ENCODE measurements around the gene PKIB. TPM values are rescaled to one million over a fixed set of nuclear protein-coding genes. Genes with fewer than 3 reads are reported as not detected.

The PKIB gene
- total and polyA plus RNA-seq, 8 donors = 1.2 to 2.7 (median 2.2) TPM

- intact Hi-C loops (cut with DNase I) = no loop called here
- H3K4me1 ChIP-seq = no peaks in the 10 kb centered on the region
- no peak overlapping the region for H3K4me3 ChIP-seq
- no peaks in the 10 kb centered on the region for H3K9me3 ChIP-seq
- no peak overlapping the region for H3K27ac ChIP-seq
- DNase-seq (no peak), ATAC-seq (no peak)
- no peaks in the 10 kb centered on the region for H3K36me3 ChIP-seq
- no peaks in the 10 kb centered on the region for H3K27me3 ChIP-seq
- TF ChIP-seq, protein P1, sequence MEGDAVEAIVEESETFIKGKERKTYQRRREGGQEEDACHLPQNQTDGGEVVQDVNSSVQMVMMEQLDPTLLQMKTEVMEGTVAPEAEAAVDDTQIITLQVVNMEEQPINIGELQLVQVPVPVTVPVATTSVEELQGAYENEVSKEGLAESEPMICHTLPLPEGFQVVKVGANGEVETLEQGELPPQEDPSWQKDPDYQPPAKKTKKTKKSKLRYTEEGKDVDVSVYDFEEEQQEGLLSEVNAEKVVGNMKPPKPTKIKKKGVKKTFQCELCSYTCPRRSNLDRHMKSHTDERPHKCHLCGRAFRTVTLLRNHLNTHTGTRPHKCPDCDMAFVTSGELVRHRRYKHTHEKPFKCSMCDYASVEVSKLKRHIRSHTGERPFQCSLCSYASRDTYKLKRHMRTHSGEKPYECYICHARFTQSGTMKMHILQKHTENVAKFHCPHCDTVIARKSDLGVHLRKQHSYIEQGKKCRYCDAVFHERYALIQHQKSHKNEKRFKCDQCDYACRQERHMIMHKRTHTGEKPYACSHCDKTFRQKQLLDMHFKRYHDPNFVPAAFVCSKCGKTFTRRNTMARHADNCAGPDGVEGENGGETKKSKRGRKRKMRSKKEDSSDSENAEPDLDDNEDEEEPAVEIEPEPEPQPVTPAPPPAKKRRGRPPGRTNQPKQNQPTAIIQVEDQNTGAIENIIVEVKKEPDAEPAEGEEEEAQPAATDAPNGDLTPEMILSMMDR (IDR thresholded peaks at IDR 0.05) = no peak
Observed at GRCh38 chr6:122654012-122654411, 43.8 kb downstream of the PKIB start.

DNA sequence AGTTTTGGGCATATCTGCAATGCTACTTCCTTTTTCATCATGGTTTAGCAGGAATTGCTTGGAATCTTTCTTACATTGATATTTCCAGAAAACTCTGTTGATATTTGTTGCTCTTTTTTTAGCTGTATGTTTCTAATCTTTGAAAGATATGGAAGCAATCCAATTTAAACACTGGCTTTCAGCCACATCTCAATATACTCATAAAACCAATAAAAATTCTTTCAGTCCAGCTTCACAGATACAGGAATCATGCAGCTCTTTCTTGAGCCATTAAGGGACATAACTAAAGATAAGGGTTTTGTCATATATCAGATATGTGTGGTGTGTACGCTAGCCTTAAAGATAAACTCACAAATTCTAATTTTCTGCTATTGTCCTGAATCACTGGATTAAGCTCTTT lies 47.4 kb downstream of the PKIB start:
- ATAC-seq (no peak), DNase-seq (peak in 2 of 4 donors; percentile 13 to 23)
- no peaks in the 10 kb centered on the region for H3K27me3 ChIP-seq
- H3K4me3 ChIP-seq = no peak overlapping the region
- H3K9me3 ChIP-seq = no peaks in the 10 kb centered on the region
- TF ChIP-seq, protein P1 (IDR thresholded peaks at IDR 0.05) = no peak
- no peaks in the 10 kb centered on the region for H3K36me3 ChIP-seq
- H3K27ac ChIP-seq = no peak overlapping the region
- intact Hi-C loops (cut with DNase I) = no loop called here
- H3K4me1 ChIP-seq = no peaks in the 10 kb centered on the region

DNA sequence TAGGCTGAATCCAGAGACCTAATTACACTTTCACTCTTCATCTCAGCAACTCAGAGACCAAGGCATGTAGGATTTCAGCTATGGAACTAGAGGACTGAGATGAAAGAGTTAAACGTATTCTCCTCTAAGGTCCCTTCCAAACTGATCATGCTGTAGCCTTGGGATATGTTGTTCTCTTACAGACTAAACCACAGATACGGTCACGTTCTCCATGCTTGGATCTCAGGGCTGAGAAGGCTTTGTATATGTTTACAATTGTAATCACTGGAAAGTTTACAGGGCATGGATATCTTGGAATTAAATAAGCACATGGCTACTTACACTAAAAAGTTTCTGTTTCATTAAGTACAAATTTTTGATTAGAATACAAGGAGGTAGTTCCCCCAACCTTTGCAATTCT lies 50.1 kb downstream of the PKIB start:
- Histone ChIP-seq H3K36me3 (no peaks in the 10 kb centered on the region), H3K9me3 (no peaks in the 10 kb centered on the region), H3K27me3 (no peaks in the 10 kb centered on the region), H3K4me3 (no peak overlapping the region), H3K27ac (no peak overlapping the region), H3K4me1 (no peaks in the 10 kb centered on the region)
- ATAC-seq (no peak), DNase-seq (no peak)
- intact Hi-C loops (cut with DNase I) = no loop called here
- TF ChIP-seq, protein P1 (IDR thresholded peaks at IDR 0.05) = no peak

DNA sequence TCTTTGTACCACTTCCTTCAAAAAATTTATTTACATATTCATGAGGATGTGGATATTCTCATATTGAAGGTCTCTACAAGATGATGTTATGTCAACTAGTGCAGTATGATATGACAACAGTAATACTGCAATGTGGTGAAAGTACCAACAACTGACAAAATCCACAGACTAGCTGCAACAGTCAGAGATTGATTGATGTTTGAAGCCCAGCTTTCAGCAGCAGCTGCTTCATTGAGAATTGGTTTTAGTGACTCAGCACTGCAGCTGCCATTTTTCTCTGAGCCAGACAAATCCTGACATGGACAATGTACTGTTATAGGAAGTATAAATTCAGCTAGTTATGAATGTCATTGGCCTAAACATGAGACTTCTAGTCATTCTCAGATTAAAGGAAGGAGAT lies 53.8 kb downstream of the PKIB start:
- H3K36me3 ChIP-seq = no peaks in the 10 kb centered on the region
- TF ChIP-seq, protein P1 (IDR thresholded peaks at IDR 0.05) = no peak
- no peak for ATAC-seq
- no peaks in the 10 kb centered on the region for H3K4me1 ChIP-seq
- H3K27ac ChIP-seq = no peak overlapping the region
- H3K27me3 ChIP-seq = no peaks in the 10 kb centered on the region
- H3K4me3 ChIP-seq = no peak overlapping the region
- intact Hi-C loops (cut with DNase I) = no loop called here
- DNase-seq = no peak
- no peaks in the 10 kb centered on the region for H3K9me3 ChIP-seq

DNA sequence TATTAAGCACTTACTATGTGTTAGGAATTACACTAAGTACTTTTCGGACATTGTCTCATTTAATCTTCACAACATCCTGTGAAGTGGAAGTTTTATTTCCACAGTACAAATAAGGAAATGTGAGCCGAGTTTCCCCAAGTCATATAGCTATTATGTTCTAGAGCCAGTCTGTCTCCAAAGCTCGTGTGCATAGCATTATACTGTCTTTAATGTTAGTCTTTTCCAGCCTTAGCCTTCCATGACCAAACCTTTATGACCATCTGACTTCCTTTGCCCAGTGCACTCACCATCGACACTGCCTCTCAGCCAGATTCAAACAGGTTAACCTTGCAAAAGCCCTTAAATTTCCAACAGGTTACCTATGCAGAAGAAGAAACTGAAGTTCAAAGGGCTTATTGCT lies 55.7 kb downstream of the PKIB start:
- H3K4me3 ChIP-seq = no peak overlapping the region
- H3K36me3 ChIP-seq = no peaks in the 10 kb centered on the region
- DNase-seq (no peak), ATAC-seq (no peak)
- no peaks in the 10 kb centered on the region for H3K4me1 ChIP-seq
- no peaks in the 10 kb centered on the region for H3K27me3 ChIP-seq
- intact Hi-C loops (cut with DNase I) = no loop called here
- no peak overlapping the region for H3K27ac ChIP-seq
- TF ChIP-seq, protein P1 (IDR thresholded peaks at IDR 0.05) = no peak
- no peaks in the 10 kb centered on the region for H3K9me3 ChIP-seq

Measured in left lung (tissue), 10 donors.